GM12801 (cell line): ENCODE data around the gene LRFN2.

Experiments used
- TF ChIP-seq, protein P1 (sequence below): IDR thresholded peaks from one replicate; pipeline ENCODE4 v1.5.1; 2011; ENCODE audit warnings: control low read depth; ENCODE audit not compliant: insufficient read length; ENCODE audit errors: extremely low read depth

LRFN2 gene

DNA sequence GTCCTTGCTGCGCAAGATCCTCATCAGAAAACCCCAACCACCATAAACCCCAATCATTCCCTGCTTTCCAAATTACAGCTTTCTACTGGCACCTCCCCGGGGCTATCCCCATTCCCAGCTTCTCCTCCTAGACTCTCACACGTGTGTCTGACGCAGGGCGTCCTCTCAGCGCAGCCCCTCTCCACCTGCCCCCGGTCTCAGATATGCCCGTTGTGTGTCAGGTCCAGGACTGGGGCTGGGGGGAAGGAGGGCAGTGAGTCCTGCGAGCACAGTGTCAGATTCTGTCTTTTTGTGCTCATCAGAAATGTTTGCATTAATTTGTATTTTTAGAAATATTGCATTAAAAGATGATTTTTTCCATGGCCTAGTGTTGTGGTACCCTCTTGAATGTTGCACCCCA is 48.6 kb downstream of the LRFN2 start:
- TF ChIP-seq, protein P1, sequence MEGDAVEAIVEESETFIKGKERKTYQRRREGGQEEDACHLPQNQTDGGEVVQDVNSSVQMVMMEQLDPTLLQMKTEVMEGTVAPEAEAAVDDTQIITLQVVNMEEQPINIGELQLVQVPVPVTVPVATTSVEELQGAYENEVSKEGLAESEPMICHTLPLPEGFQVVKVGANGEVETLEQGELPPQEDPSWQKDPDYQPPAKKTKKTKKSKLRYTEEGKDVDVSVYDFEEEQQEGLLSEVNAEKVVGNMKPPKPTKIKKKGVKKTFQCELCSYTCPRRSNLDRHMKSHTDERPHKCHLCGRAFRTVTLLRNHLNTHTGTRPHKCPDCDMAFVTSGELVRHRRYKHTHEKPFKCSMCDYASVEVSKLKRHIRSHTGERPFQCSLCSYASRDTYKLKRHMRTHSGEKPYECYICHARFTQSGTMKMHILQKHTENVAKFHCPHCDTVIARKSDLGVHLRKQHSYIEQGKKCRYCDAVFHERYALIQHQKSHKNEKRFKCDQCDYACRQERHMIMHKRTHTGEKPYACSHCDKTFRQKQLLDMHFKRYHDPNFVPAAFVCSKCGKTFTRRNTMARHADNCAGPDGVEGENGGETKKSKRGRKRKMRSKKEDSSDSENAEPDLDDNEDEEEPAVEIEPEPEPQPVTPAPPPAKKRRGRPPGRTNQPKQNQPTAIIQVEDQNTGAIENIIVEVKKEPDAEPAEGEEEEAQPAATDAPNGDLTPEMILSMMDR: no peak

DNA sequence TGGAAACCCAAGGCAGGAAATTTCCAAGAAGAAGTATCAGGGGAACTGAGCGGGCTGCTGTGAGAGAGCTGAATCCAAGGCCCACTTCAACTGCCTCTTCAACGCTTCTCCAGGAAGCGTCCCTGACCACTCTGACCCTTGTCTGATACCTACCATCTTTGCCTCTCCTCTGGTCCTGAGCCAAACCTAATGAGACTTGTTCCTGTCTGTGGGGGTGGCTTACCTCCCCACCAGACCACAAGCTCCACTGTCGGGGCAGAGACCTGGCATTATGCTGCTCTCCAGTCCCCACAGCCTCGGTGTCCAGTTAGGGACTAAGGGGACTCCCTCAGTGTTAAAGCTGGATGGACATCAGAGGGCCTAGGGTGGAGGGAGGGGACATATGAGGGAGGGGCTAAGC is 49.7 kb downstream of the LRFN2 start:
- TF ChIP-seq, protein P1: no peak

DNA sequence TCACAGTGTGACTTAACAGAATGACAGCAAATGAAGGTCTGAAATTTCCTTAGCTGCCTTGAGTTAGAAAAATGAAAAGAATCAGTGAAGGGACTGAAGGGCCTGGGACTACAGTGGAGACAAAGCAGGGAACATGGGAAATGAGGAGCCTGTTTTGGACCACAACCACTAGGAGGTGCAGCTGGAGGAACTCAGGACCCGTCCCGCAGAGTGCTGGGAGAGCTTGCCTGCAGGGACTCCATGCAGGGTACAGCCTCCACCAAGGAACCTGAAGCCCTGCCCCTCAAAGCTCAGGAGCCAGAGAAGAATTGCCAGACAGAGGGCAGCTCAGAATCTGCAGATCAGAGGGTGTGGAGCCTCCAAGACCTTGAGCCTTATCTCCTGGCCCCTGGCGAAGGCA is 50.7 kb downstream of the LRFN2 start:
- TF ChIP-seq, protein P1: no peak

DNA sequence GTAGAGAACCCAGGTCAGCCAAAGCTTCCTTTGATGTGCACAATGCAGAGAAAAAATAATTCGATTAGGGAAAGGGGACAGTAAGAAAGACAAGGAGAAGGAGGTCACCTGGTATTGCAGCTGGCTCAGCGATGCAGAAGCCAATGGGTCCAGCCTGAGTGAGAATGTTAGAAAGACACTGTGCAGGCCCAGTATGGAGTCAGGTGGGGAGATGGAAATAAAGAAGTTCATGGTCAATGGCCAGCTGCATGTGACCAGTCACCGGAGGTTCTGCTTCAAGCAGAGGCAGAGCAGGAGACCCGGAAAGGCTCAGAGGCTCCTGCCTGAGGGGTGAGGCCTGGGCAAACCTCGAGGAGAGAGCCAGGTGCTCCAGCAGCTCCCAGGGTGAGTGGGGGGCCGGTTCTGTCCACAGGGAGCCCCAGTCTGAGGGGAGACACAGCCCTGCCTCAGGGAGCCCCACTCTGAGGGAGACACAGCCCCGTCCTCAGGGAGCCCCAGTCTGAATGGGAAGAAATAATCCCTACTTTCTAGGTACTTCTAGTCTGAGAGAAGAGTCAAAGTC is 51.3 kb downstream of the LRFN2 start:
- TF ChIP-seq, protein P1: no peak

DNA sequence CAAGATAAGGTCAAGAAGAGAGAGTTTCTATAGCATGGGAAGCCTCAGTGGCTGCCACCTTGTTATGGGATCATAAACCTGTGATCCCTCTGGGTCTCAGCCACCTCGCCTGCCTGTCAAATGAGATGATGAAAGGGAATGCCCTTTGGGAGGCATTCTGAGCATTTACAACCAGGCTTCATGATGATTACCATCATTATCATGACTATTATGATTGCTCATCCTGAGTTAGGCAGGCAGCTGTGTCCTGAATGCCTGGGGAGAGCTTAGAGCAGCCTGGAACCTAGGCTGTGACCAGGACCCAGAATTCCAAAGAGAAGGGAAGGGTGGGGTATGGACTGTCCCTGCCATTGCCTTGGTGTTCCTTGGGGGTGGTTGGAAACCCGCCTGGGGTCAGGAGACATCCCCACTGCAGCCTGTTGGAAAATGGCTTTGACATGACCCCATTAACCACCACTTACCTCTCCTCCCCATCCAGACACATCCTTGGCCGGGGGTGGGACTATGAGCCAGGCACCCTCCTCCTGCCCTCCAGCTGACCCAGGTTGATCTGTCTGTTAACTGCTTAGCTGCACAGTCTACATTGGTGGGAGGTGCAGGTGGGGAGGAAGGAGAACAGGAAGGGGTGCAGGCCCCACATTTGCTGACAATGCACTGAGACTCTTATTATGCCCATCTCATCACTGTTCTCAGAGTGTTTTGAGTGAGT is 51.9 kb downstream of the LRFN2 start:
- TF ChIP-seq, protein P1: no peak

DNA sequence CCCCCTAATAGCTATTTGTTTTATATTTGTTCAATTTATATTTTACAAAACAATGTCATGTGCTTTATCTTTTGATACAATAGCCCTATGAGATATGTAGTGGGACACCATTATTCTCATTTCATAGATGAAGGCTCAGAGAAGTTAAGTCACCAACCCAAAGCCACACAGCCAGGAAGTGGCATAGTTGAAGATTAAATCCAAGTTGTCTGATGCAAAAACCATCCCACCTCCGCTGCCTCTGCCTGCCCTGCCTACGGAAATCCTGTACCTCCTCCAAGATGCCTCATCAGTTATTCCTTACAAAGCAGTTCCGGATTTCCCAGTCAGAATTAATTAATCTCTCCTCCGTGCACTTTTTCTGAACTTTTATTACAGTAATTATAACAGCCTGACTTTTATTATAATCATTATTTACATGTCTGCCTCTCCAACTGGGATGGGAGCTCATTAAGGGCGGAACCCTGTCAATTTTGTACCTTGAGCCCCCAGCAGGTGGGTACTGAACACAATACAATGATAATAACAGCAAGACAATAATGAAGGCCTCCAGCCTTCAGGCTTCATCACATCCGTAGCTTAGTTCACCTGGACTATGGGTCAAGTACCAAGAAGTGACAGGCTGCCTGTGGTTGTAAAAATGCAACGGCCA is 54.7 kb downstream of the LRFN2 start:
- TF ChIP-seq, protein P1: no peak

DNA sequence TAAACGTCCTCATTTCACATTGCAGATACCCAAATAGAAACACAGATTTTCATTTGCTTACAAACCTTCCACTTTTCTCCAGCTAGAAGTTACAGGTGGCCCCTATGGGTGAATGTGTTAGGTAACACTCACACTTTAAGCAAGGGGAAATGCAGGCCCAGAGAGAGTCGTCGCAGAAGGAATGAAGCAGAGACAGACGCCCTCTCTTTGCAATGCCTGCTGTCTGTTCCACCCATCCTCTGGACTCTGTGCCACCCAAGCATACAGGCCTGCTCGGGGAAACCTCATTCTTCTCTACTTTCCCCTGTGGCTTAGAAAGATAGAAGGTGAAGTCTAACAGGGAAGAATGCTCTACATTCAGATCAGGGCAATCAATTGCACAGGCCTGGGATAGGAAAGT is 57.2 kb downstream of the LRFN2 start:
- TF ChIP-seq, protein P1: no peak
